Hepatocyte (in vitro differentiated cells): ENCODE data around the gene SDK1. TPM values are rescaled to one million over a fixed set of nuclear protein-coding genes. Genes with fewer than 3 reads are reported as not detected.

Experiments used
- DNase-seq: peaks from one replicate; pipeline ENCODE4 v3.0.0-alpha.2; 2016; ENCODE audit warnings: low spot score
- H2AFZ ChIP-seq: fragments of 200-600 bp; sonication (generic); 2 replicates; pipeline ENCODE4 v1.6.0; 2016; ENCODE audit warnings: antibody characterized with exemption, mild to moderate bottlenecking
- H3K27ac ChIP-seq: fragments of 200-600 bp; sonication (generic); 2 replicates; pipeline ENCODE4 v1.5.1; 2016; ENCODE audit warnings: mild to moderate bottlenecking
- H3K27me3 ChIP-seq: fragments of 200-600 bp; sonication (generic); 2 replicates; pipeline ENCODE4 v1.6.1; 2016
- H3K36me3 ChIP-seq: fragments of 200-600 bp; sonication (generic); replicated peaks from 2 replicates; pipeline ENCODE4 v1.5.1; 2016; ENCODE audit warnings: low read depth; ENCODE audit not compliant: insufficient read depth
- H3K4me1 ChIP-seq: fragments of 200-600 bp; sonication (generic); 2 replicates; pipeline ENCODE4 v1.5.1; 2016; ENCODE audit warnings: mild to moderate bottlenecking, moderate library complexity; ENCODE audit not compliant: insufficient read depth
- H3K4me2 ChIP-seq: fragments of 200-600 bp; sonication (generic); 2 replicates; pipeline ENCODE4 v1.6.0; 2016
- H3K4me3 ChIP-seq: fragments of 200-600 bp; sonication (generic); 2 replicates; pipeline ENCODE4 v1.5.1; 2016; ENCODE audit warnings: mild to moderate bottlenecking
- H3K79me2 ChIP-seq: fragments of 200-600 bp; sonication (generic); 2 replicates; pipeline ENCODE4 v1.6.0; 2017; ENCODE audit warnings: mild to moderate bottlenecking
- H3K9me2 ChIP-seq: fragments of 200-600 bp; sonication (generic); replicated peaks from 2 replicates; pipeline ENCODE4 v1.6.0; 2017; ENCODE audit warnings: mild to moderate bottlenecking; ENCODE audit not compliant: insufficient read depth
- H3K9me3 ChIP-seq: fragments of 200-600 bp; sonication (generic); 2 replicates; pipeline ENCODE4 v1.5.1; 2016; ENCODE audit warnings: low read depth, mild to moderate bottlenecking
- H4K20me1 ChIP-seq: fragments of 200-600 bp; sonication (generic); 2 replicates; pipeline ENCODE4 v1.6.0; 2016; ENCODE audit warnings: mild to moderate bottlenecking; ENCODE audit not compliant: insufficient read depth, poor library complexity, severe bottlenecking
- CTCF ChIP-seq: fragments of 200-600 bp; sonication (generic); IDR thresholded peaks from 2 replicates; pipeline ENCODE4 v1.5.1; 2016; ENCODE audit warnings: antibody characterized with exemption, mild to moderate bottlenecking; ENCODE audit not compliant: poor library complexity
- EZH2 ChIP-seq: fragments of 200-600 bp; sonication (generic); IDR thresholded peaks from 2 replicates; pipeline ENCODE4 v1.6.1; 2016; ENCODE audit warnings: antibody characterized with exemption, mild to moderate bottlenecking, borderline replicate concordance
- EZH2phosphoT487 ChIP-seq: fragments of 200-600 bp; sonication (generic); IDR thresholded peaks from one replicate; pipeline ENCODE4 v1.6.1; 2018; ENCODE audit warnings: antibody characterized with exemption, mild to moderate bottlenecking, low read depth, moderate library complexity; ENCODE audit not compliant: unreplicated experiment, severe bottlenecking
- WGBS: methylation state at CpG from one replicate; pipeline ENCODE4 v1.1.6; 2016; ENCODE audit warnings: low lambda C conversion rate; ENCODE audit errors: missing lambda C conversion rate; 5-methylcytosine and 5-hydroxymethylcytosine counted together
- polyA plus RNA-seq: library from polyadenylated mRNA; unstranded; fragments of >200 nt; fragmentation: Nextera tagmentation; extraction: Ambion mirVana; gene quantifications from 2 replicates; pipeline ENCODE4 v1.2.1, GENCODE V29; 2016
- total RNA-seq: library from RNA; depleted of rRNA; stranded (reverse); fragments of >200 nt; gene quantifications from 2 replicates; pipeline ENCODE4 v1.2.3, GENCODE V29; 2014

Gene SDK1
- total and polyA plus RNA-seq, 2 experiments from 2014 or later, result 4.3 to 10.0 TPM

GRCh38 chr7:3326246-3326645 lies 25.2 kb downstream of the SDK1 start:
- H2AFZ ChIP-seq, result no peak overlapping the region
- H3K4me1 ChIP-seq, result peaks cover 2% of the 10 kb centered on the region
- peaks cover 22% of the 10 kb centered on the region for H3K79me2 ChIP-seq
- no peak overlapping the region for H3K4me2 ChIP-seq
- H3K27ac ChIP-seq, result no peak overlapping the region
- TF ChIP-seq EZH2phosphoT487 (no peak), CTCF (no peak), EZH2 (no peak)
- no peaks in the 10 kb centered on the region for H4K20me1 ChIP-seq
- H3K4me3 ChIP-seq, result no peak overlapping the region
- no peak for DNase-seq
- H3K9me2 ChIP-seq, result no peaks in the 10 kb centered on the region
- no peaks in the 10 kb centered on the region for H3K9me3 ChIP-seq
- 85% methylated on average over 1 of the region's 1 CpG for WGBS
- H3K36me3 ChIP-seq, result no peaks in the 10 kb centered on the region
- H3K27me3 ChIP-seq, result no peaks in the 10 kb centered on the region

GRCh38 chr7:3327099-3327498 lies 26.0 kb downstream of the SDK1 start:
- H3K4me1 ChIP-seq, result no peaks in the 10 kb centered on the region
- no peaks in the 10 kb centered on the region for H3K27me3 ChIP-seq
- no peak overlapping the region for H2AFZ ChIP-seq
- H3K79me2 ChIP-seq, result peaks cover 22% of the 10 kb centered on the region
- H3K36me3 ChIP-seq, result no peaks in the 10 kb centered on the region
- no peaks in the 10 kb centered on the region for H3K9me3 ChIP-seq
- no peak overlapping the region for H3K27ac ChIP-seq
- H3K9me2 ChIP-seq, result no peaks in the 10 kb centered on the region
- no peak overlapping the region for H3K4me2 ChIP-seq
- H3K4me3 ChIP-seq, result no peak overlapping the region
- TF ChIP-seq CTCF, result no peak
- TF ChIP-seq EZH2phosphoT487, result no peak
- TF ChIP-seq EZH2, result no peak
- no peak for DNase-seq
- H4K20me1 ChIP-seq, result no peaks in the 10 kb centered on the region
- WGBS, result 64% methylated on average over 2 of the region's 2 CpGs

GRCh38 chr7:3327655-3328054 lies 26.6 kb downstream of the SDK1 start:
- no peak for DNase-seq
- H3K4me3 ChIP-seq, result no peak overlapping the region
- H2AFZ ChIP-seq, result no peak overlapping the region
- H3K27me3 ChIP-seq, result no peaks in the 10 kb centered on the region
- 96% methylated on average over 5 of the region's 5 CpGs for WGBS
- H3K79me2 ChIP-seq, result peaks cover 22% of the 10 kb centered on the region
- no peaks in the 10 kb centered on the region for H3K36me3 ChIP-seq
- no peak overlapping the region for H3K27ac ChIP-seq
- H3K9me2 ChIP-seq, result no peaks in the 10 kb centered on the region
- TF ChIP-seq EZH2phosphoT487 (no peak), CTCF (no peak), EZH2 (no peak)
- no peak overlapping the region for H3K4me2 ChIP-seq
- H3K4me1 ChIP-seq, result no peaks in the 10 kb centered on the region
- no peaks in the 10 kb centered on the region for H3K9me3 ChIP-seq
- no peaks in the 10 kb centered on the region for H4K20me1 ChIP-seq

GRCh38 chr7:3332308-3332707 lies 31.3 kb downstream of the SDK1 start:
- Histone ChIP-seq H3K27ac (no peak overlapping the region), H3K4me3 (no peak overlapping the region), H3K36me3 (no peaks in the 10 kb centered on the region), H3K79me2 (peaks cover 17% of the 10 kb centered on the region), H3K9me3 (no peaks in the 10 kb centered on the region), H2AFZ (no peak overlapping the region), H4K20me1 (no peaks in the 10 kb centered on the region), H3K4me2 (no peak overlapping the region), H3K27me3 (no peaks in the 10 kb centered on the region), H3K4me1 (no peaks in the 10 kb centered on the region), H3K9me2 (no peaks in the 10 kb centered on the region)
- no peak for DNase-seq
- TF ChIP-seq CTCF, result no peak
- no peak for TF ChIP-seq EZH2phosphoT487
- no peak for TF ChIP-seq EZH2
- whole genome bisulfite sequencing, result 82% methylated on average over 2 of the region's 2 CpGs
